ENCODE data around the gene HNRNPU. TPM values are rescaled to one million over a fixed set of nuclear protein-coding genes. Genes with fewer than 3 reads are reported as not detected.

Gene HNRNPU
- total and polyA plus RNA-seq, 2 of the 13 experiments (the other 11 are each of a cell fraction or from before 2014, with no cell fraction given): 101 to 508 TPM

DNA sequence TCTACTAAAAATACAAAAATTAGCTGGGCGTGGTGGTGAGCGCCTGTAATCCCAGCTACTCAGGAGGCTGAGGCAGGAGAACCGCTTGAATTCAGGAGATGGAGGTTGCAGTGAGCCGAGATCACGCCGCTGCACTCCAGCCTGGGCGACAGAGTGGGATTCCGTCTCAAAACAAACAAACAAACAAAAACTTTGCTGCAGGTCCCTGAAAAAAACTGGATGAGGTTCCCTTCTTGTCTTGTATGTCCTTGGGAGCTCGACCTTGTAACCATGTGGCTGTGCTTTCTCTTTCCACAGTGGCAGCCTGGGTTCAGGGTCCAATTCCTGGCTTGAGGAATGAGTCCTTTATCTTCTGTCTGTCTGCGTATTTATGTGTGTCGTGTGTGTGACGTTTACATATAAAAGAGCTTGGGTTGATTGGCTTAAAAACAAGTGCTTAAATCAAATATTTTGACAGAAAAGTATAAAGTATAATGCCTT lies 46.9 kb downstream of the HNRNPU start (continued):
- TF ChIP-seq NFYC (CRISPR knock-in tag; IDR thresholded peaks at IDR 0.05): no peak
- TF ChIP-seq RAD21 (CRISPR knock-in tag; IDR thresholded peaks at IDR 0.05): peak; percentile 16; the same call in 1 of the 2 replicates
- TF ChIP-seq RCOR2 (CRISPR knock-in tag; IDR thresholded peaks at IDR 0.05): peak; percentile 64; the same call in 1 of the 2 replicates
- TF ChIP-seq, protein P1, sequence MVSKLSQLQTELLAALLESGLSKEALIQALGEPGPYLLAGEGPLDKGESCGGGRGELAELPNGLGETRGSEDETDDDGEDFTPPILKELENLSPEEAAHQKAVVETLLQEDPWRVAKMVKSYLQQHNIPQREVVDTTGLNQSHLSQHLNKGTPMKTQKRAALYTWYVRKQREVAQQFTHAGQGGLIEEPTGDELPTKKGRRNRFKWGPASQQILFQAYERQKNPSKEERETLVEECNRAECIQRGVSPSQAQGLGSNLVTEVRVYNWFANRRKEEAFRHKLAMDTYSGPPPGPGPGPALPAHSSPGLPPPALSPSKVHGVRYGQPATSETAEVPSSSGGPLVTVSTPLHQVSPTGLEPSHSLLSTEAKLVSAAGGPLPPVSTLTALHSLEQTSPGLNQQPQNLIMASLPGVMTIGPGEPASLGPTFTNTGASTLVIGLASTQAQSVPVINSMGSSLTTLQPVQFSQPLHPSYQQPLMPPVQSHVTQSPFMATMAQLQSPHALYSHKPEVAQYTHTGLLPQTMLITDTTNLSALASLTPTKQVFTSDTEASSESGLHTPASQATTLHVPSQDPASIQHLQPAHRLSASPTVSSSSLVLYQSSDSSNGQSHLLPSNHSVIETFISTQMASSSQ (IDR thresholded peaks at IDR 0.05; ENCODE audit: low read depth): no peak
- TF ChIP-seq, protein P1 (CRISPR knock-in tag; IDR thresholded peaks at IDR 0.05; ENCODE audit: borderline replicate concordance): no peak
- TF ChIP-seq SAP130 (CRISPR knock-in tag; IDR thresholded peaks at IDR 0.05; ENCODE audit: low read depth): peak; percentile 65
- TF ChIP-seq ZBTB1 (CRISPR knock-in tag; IDR thresholded peaks at IDR 0.05; ENCODE audit: borderline replicate concordance): no peak
- TF ChIP-seq YEATS4 (CRISPR knock-in tag; IDR thresholded peaks at IDR 0.05; ENCODE audit: borderline replicate concordance): peak; percentile 71
- no peak for TF ChIP-seq HNRNPLL (IDR thresholded peaks at IDR 0.05; ENCODE audit: low read depth, low read length, poor library complexity, severe bottlenecking)
- TF ChIP-seq, protein P2, sequence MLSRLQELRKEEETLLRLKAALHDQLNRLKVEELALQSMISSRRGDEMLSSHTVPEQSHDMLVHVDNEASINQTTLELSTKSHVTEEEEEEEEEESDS (CRISPR knock-in tag; IDR thresholded peaks at IDR 0.05; ENCODE audit: borderline replicate concordance): no peak
- TF ChIP-seq, protein P3, sequence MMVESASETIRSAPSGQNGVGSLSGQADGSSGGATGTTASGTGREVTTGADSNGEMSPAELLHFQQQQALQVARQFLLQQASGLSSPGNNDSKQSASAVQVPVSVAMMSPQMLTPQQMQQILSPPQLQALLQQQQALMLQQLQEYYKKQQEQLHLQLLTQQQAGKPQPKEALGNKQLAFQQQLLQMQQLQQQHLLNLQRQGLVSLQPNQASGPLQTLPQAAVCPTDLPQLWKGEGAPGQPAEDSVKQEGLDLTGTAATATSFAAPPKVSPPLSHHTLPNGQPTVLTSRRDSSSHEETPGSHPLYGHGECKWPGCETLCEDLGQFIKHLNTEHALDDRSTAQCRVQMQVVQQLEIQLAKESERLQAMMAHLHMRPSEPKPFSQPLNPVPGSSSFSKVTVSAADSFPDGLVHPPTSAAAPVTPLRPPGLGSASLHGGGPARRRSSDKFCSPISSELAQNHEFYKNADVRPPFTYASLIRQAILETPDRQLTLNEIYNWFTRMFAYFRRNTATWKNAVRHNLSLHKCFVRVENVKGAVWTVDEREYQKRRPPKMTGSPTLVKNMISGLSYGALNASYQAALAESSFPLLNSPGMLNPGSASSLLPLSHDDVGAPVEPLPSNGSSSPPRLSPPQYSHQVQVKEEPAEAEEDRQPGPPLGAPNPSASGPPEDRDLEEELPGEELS (CRISPR knock-in tag; IDR thresholded peaks at IDR 0.05): peak; percentile 86
- peak; percentile 87 for TF ChIP-seq ZMYM3 (CRISPR knock-in tag; IDR thresholded peaks at IDR 0.05)
- TF ChIP-seq, protein P4, sequence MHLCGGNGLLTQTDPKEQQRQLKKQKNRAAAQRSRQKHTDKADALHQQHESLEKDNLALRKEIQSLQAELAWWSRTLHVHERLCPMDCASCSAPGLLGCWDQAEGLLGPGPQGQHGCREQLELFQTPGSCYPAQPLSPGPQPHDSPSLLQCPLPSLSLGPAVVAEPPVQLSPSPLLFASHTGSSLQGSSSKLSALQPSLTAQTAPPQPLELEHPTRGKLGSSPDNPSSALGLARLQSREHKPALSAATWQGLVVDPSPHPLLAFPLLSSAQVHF (CRISPR knock-in tag; IDR thresholded peaks at IDR 0.05): no peak
- no peak for TF ChIP-seq ZSCAN21 (CRISPR knock-in tag; IDR thresholded peaks at IDR 0.05; ENCODE audit: borderline replicate concordance)
- TF ChIP-seq TCF7 (IDR thresholded peaks at IDR 0.05; ENCODE audit: low read depth): no peak; the same call in 1 of the 2 replicates
- TF ChIP-seq HES4 (CRISPR knock-in tag; IDR thresholded peaks at IDR 0.05; ENCODE audit: borderline replicate concordance): no peak
- TF ChIP-seq ZMYM2 (CRISPR knock-in tag; IDR thresholded peaks at IDR 0.05): peak; percentile 85
- TF ChIP-seq, protein P5, sequence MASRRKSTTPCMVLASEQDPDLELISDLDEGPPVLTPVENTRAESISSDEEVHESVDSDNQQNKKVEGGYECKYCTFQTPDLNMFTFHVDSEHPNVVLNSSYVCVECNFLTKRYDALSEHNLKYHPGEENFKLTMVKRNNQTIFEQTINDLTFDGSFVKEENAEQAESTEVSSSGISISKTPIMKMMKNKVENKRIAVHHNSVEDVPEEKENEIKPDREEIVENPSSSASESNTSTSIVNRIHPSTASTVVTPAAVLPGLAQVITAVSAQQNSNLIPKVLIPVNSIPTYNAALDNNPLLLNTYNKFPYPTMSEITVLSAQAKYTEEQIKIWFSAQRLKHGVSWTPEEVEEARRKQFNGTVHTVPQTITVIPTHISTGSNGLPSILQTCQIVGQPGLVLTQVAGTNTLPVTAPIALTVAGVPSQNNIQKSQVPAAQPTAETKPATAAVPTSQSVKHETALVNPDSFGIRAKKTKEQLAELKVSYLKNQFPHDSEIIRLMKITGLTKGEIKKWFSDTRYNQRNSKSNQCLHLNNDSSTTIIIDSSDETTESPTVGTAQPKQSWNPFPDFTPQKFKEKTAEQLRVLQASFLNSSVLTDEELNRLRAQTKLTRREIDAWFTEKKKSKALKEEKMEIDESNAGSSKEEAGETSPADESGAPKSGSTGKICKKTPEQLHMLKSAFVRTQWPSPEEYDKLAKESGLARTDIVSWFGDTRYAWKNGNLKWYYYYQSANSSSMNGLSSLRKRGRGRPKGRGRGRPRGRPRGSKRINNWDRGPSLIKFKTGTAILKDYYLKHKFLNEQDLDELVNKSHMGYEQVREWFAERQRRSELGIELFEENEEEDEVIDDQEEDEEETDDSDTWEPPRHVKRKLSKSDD (CRISPR knock-in tag; IDR thresholded peaks at IDR 0.05; ENCODE audit: low read depth): 0 out of 2 replicates have a peak, but pooled peaks have one; percentile 51
- TF ChIP-seq ZBTB20 (CRISPR knock-in tag; IDR thresholded peaks at IDR 0.05; ENCODE audit: borderline replicate concordance, low read depth): 0 out of 2 replicates have a peak, but pooled peaks have one; percentile 39
- no peak for TF ChIP-seq MAFG (CRISPR knock-in tag; IDR thresholded peaks at IDR 0.05)
- no peak; the same call in 1 of the 2 replicates for TF ChIP-seq ZNF652 (CRISPR knock-in tag; IDR thresholded peaks at IDR 0.05; ENCODE audit: borderline replicate concordance, low read depth)

All from HepG2 (cell line).